22Rv1 (cell line): ENCODE measurements around the gene PPM1J.

Experiments used
- H3K27ac ChIP-seq: fragments of 450-650 bp; 2 replicates; pipeline ENCODE4 v1.5.1; 2017
- CTCF ChIP-seq: fragments of 450-650 bp; IDR thresholded peaks from 2 replicates; pipeline ENCODE4 v1.5.1; 2017; ENCODE audit warnings: mild to moderate bottlenecking
- ZFX ChIP-seq: fragments of 450-650 bp; IDR thresholded peaks from 2 replicates; pipeline ENCODE4 v1.6.1; 2017; ENCODE audit warnings: antibody characterized with exemption, borderline replicate concordance

PPM1J gene

GRCh38 chr1:112687785-112688496 is 27.2 kb downstream of the PPM1J start:
- TF ChIP-seq CTCF, result no peak
- no peak for TF ChIP-seq ZFX

GRCh38 chr1:112687361-112687760 is 27.8 kb downstream of the PPM1J start:
- peak overlapping the region; percentile 31; the same call in 1 of the 2 replicates for H3K27ac ChIP-seq
- TF ChIP-seq CTCF (no peak), ZFX (no peak)

More at GRCh38 chr1:112687785-112688496, 27.2 kb downstream of the PPM1J start:
- H3K27ac ChIP-seq, result peak overlapping the region; percentile 31

- H3K27ac ChIP-seq, result peak overlapping the region; percentile 31; the same call in 1 of the 2 replicates
- TF ChIP-seq CTCF, result no peak
- TF ChIP-seq ZFX, result no peak
Measured at GRCh38 chr1:112686835-112687234, 28.3 kb downstream of the PPM1J start.

GRCh38 chr1:112686417-112686816 is 28.7 kb downstream of the PPM1J start:
- no peak for TF ChIP-seq ZFX
- TF ChIP-seq CTCF, result no peak
- peak overlapping the region; percentile 31; the same call in 1 of the 2 replicates for H3K27ac ChIP-seq

- no peak for TF ChIP-seq CTCF
- TF ChIP-seq ZFX, result no peak
Measured at GRCh38 chr1:112685913-112686312, 29.2 kb downstream of the PPM1J start.

GRCh38 chr1:112678605-112679004 is 36.5 kb downstream of the PPM1J start:
- H3K27ac ChIP-seq, result no peak overlapping the region
- TF ChIP-seq ZFX (no peak), CTCF (no peak)

More at GRCh38 chr1:112685913-112686312, 29.2 kb downstream of the PPM1J start:
- no peak overlapping the region for H3K27ac ChIP-seq

- H3K27ac ChIP-seq, result no peak overlapping the region
- TF ChIP-seq CTCF, result no peak
- TF ChIP-seq ZFX, result no peak
Measured at GRCh38 chr1:112677501-112677900, 37.6 kb downstream of the PPM1J start.
